Heart left ventricle (tissue), 13 donors: Measurements from ENCODE around the gene TAMALIN.

Experiments used
- POLR2A ChIP-seq, 2 donors: fragments of 450-650 bp; IDR thresholded peaks; one replicate each; pipeline ENCODE4 v1.6.1; 2017; ENCODE audit warnings: antibody characterized with exemption in 2 of 2, mild to moderate bottlenecking in 2 of 2, moderate library complexity in 2 of 2
- TF ChIP-seq, protein P1 (sequence below), 12 donors: fragments of 200-600 bp; sonication (generic) in 4 of 12; IDR thresholded peaks; one replicate each; pipeline versions ENCODE4 v1.5.0 to v1.8.0; 2018 to 2022; ENCODE audit warnings: antibody characterized with exemption in 12 of 12, mild to moderate bottlenecking in 5 of 12
- donor health status: ischemic (EF 13 %, LVEDD 7.1; RV severe dilation, severe dysfunction).
- donor health status: DM: no; HTN: yes; CAD: no.
- donor health status: DM: no; HTN: no; CAD: no.
- donor health status: ischemic (EF 25% LVEDD 6.9; RV normal size, moderate dysfunction).
- donor health status: ischemic (EF 25% LVEDD 5.7; RV mildly dilated, moderate dysfunction).
- donor health status: ischemic (EF 35%, LVEDD 5.7; RV mildly dilated, moderate dysfunction).
- donor health status: nonischemic (EF 11% LVEDD 7.7; RV severe dilation, severe dysfunction).
- donor health status: DM: yes; HTN: yes; CAD: no.
- donor health status: PGD.
- donor health status: ischemic (EF 29% LVEDD 5.4; RV normal size, mild dysfunction).
- donor health status: nonischemic (EF 23%, LVEDD 6.1; RV moderate dilation, normal function).

DNA sequence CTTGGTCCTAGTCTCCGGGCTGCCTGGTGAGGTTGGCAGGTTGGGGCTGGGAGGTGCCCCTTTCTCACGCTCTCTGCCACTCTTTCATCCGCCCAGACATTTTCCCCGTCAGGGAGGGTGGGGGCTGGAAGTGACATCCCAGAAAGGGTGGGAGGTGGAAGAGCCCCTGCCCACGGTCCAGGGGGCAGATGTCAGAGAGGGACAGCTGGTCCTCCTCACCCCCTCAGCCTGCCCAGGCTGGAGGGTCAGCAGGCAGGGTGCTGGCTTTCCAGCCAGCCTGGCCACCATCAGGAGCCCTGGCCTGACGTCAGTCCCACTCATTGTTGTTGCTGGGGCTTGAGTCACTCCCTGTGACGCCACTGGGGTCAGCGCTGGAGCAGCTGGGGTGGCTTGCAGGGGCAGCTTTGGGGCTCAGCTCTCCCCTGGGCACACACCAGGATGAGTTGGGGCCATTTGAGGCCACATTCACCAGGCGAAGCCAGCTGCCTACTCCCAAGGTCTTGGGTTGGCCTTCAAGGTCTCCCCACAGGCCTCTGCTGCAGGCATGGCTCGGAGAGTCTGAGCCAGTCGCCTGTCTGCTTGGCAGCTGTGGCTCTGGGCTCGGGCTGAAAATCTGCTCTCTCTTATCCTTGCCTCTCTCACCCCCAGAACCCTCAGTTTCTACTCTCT is 57.4 kb downstream of the TAMALIN start:
- TF ChIP-seq, protein P1, sequence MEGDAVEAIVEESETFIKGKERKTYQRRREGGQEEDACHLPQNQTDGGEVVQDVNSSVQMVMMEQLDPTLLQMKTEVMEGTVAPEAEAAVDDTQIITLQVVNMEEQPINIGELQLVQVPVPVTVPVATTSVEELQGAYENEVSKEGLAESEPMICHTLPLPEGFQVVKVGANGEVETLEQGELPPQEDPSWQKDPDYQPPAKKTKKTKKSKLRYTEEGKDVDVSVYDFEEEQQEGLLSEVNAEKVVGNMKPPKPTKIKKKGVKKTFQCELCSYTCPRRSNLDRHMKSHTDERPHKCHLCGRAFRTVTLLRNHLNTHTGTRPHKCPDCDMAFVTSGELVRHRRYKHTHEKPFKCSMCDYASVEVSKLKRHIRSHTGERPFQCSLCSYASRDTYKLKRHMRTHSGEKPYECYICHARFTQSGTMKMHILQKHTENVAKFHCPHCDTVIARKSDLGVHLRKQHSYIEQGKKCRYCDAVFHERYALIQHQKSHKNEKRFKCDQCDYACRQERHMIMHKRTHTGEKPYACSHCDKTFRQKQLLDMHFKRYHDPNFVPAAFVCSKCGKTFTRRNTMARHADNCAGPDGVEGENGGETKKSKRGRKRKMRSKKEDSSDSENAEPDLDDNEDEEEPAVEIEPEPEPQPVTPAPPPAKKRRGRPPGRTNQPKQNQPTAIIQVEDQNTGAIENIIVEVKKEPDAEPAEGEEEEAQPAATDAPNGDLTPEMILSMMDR (IDR thresholded peaks at IDR 0.05) = no peak
- TF ChIP-seq POLR2A (IDR thresholded peaks at IDR 0.05) = no peak
